Activated T-cell treated with anti-CD3 and anti-CD28 coated beads, Interleukin-2, amount 50 U/mL, for 72 hours (primary cell): ENCODE measurements around the gene EPAS1. TPM values are rescaled to one million over a fixed set of nuclear protein-coding genes. Genes with fewer than 3 reads are reported as not detected.

ENCODE experiments used
- ATAC-seq, 2 donors: fragments of 150-1000 bp; cut with Tn5 transposase; replicated peaks in 1 of 2; 2 replicates each; pipeline ENCODE4 v1.10.0; 2021; ENCODE audit warnings: moderate library complexity in 2 of 2, mild to moderate bottlenecking in 1 of 2
- DNase-seq, 2 donors: peaks; one replicate each; pipeline ENCODE4 v3.0.0; 2021 to 2022; ENCODE audit warnings: mixed read lengths in 1 of 2
- H3K27ac Mint-ChIP-seq: one replicate; pipeline ENCODE4 v1.8.0; 2022; ENCODE audit warnings: mild to moderate bottlenecking, moderate library complexity, mixed read lengths
- H3K27me3 Mint-ChIP-seq: one replicate; pipeline ENCODE4 v1.8.0; 2022; ENCODE audit warnings: low read depth, mixed read lengths
- H3K36me3 Mint-ChIP-seq, 2 donors: one replicate each; pipeline ENCODE4 v1.8.0; 2022; ENCODE audit warnings: mixed read lengths in 2 of 2, mild to moderate bottlenecking in 1 of 2; ENCODE audit not compliant: insufficient read depth in 2 of 2
- H3K4me1 Mint-ChIP-seq: one replicate; pipeline ENCODE4 v1.8.0; 2022; ENCODE audit warnings: low read depth, mixed read lengths
- H3K4me3 Mint-ChIP-seq, 2 donors: one replicate each; pipeline ENCODE4 v1.8.0; 2022; ENCODE audit warnings: mild to moderate bottlenecking in 2 of 2, mixed read lengths in 2 of 2, moderate library complexity in 2 of 2
- H3K9me3 Mint-ChIP-seq, 2 donors: one replicate each; pipeline ENCODE4 v1.8.0; 2022; ENCODE audit warnings: mixed read lengths in 2 of 2
- total RNA-seq, 2 donors: library from RNA; stranded (reverse); gene quantifications; one replicate each; pipeline ENCODE4 v1.2.3, GENCODE V29; 2022

EPAS1 gene
- total RNA-seq, 2 donors from 2014 or later: 50.8 to 219 TPM

DNA sequence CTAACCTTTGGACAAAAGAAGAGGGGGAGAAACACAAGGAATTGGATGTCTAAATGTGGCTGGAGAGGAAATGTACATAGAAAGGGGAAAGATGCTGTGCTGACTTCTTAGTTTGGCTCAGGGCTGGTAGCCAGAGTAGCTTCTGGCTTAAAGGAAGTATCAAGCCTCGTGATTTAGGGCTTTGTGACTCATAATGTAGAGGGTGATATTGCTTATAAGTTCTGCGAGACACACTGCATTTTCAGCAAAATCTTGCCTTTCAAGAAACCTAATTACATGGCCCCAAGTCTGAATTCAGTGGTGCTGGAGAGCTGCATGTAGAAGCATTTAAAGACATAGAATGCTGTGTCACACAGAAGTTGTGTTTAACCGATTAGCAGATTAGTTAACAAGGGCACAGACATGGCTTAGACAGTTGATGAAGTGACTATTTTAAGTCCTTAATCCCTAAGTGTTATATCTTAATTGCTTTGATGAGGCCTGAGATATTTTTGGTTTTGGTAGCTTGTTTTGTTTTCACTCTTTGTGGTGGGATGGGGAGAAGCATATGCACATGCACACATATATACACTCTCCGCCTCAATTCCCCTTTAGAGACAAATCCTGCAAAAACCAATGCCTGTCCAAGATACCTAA lies 66.4 kb downstream of the EPAS1 start:
- DNase-seq (peak; percentile 15 to 33), ATAC-seq (peak; percentile 88 to 92)
- peaks cover 28% of the 10 kb centered on the region for H3K4me1 Mint-ChIP-seq
- peak overlapping the region in 1 of 2 donors; percentile 4 for H3K4me3 Mint-ChIP-seq
- H3K27me3 Mint-ChIP-seq: no peaks in the 10 kb centered on the region
- peaks cover 0 to 11% of the 10 kb centered on the region in 2 donors for H3K36me3 Mint-ChIP-seq
- H3K27ac Mint-ChIP-seq: peak overlapping the region; percentile 71
- H3K9me3 Mint-ChIP-seq: peaks cover 0 to 1% of the 10 kb centered on the region in 2 donors

DNA sequence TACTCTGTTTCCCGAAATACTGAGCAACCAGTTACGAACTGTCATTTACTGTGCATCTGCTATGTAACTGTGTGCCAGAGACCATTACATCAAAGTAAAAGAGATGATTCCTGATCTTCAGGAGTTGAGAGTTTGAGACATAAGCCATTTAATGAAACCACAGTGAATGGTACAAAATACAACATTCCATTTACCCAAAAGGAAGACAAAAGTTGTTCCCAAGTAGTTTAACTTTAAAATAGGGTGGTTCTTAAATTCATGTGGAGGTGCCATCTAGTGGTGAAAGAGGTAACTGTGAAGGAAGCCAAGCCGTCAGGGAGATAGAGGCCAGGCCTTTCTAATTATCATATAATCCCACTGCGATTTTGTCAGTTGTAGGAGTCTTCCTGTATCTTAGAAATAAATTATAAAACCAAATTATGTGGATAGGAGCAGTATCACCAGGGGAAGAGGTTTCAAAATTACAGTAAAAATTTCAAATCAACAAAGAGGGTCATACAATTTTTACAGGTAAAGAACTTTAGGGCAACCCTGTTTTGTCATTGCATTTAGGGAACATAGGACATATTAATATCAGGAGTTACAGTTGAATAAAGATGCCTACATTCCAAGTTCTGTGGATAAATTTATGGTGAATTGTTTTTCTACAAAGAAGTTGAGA lies 67.7 kb downstream of the EPAS1 start:
- Mint-ChIP-seq H3K9me3 (no peaks in the 10 kb centered on the region), H3K27me3 (peaks cover under 1% of the 10 kb centered on the region), H3K4me3 (no peak overlapping the region), H3K36me3 (peaks cover 0 to 7% of the 10 kb centered on the region in 2 donors), H3K4me1 (peaks cover 31% of the 10 kb centered on the region), H3K27ac (peak overlapping the region; percentile 1)
- DNase-seq (peak; percentile 23 to 44), ATAC-seq (no peak)

DNA sequence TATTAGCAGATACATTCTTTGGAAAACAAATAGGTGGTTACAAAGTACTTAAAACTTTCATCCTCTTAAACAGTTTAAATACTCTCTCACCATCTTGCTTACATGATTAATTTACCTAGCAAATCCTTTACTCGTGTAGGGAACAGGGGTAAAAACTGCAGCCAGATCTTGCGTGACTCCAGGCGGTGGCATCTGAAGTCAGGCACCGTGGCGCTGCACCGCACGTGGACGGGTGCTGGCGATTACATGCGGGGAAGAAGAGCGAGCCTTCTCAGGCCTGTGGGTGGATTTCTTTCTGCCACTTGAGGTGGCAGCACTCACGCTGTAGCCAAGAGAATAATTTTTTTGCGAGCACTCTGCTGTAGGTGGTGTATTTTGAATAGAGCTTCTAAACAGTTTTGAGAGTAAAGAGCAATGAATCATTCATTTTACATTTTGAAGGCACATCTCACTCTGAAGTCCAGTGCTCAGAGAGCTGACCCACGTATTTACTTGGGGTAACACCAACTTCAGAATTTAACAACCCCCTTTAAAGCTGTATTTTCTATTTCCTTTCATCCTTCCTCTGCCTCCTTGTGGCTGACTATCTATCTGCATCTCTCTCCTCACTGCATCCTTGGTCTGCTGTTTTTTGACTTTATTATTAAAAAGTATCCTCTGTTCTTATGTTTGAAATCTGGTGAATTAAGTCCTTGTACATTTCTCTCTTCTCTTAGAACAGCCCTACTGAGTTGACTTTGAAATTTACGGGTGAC lies 68.9 kb downstream of the EPAS1 start:
- H3K36me3 Mint-ChIP-seq: peaks cover 0 to 10% of the 10 kb centered on the region in 2 donors
- H3K4me3 Mint-ChIP-seq: no peak overlapping the region
- H3K27ac Mint-ChIP-seq: peak overlapping the region; percentile 48

DNA sequence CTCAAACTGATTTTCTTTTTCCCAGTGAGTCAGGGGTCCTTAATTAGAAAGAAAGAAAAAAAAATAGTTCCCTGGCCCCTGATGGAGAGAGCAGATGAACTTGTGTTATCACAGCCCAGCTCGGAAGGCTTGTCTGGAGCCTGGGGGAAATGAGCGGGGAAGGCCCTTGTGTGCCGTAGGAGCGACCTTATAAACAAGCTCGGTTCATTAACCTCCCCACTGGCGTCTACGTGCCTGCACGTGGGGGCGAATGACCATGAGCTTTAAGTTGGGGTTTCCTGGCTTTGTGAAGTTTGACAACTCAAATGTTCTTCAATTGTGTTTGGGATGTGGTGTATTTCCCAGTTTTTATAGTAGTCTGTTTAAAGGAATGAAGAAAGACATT lies 69.5 kb downstream of the EPAS1 start:
- Mint-ChIP-seq H3K36me3 (peaks cover 0 to 8% of the 10 kb centered on the region in 2 donors), H3K27me3 (peaks cover 5% of the 10 kb centered on the region), H3K4me3 (no peak overlapping the region)

More for the DNA sequence above, 68.9 kb downstream of the EPAS1 start:
- DNase-seq (no peak), ATAC-seq (no peak)
- H3K27me3 Mint-ChIP-seq: peaks cover 5% of the 10 kb centered on the region
- H3K4me1 Mint-ChIP-seq: peaks cover 34% of the 10 kb centered on the region
- H3K9me3 Mint-ChIP-seq: no peaks in the 10 kb centered on the region

DNA sequence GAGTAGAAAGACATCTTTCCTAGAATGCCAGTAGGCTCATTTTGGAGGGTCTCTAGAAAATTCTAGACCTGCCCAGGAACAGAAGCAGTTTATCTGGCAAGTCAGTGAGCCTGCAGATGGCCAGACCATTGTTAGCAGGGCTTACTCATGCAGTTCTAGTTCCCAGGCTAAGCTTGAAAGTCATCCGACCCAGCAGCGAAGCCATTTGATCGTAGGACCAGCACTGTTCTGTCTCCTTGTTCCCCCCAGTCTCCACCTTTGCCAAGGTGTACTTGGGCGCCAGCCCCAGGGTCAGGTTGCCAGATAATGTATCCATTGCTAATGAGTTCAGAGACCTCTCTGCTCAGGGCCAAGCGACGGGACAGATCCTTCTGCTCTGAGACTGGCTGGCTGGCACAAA lies 70.1 kb downstream of the EPAS1 start:
- Mint-ChIP-seq H3K36me3 (peaks cover 0 to 8% of the 10 kb centered on the region in 2 donors), H3K27ac (no peak overlapping the region), H3K4me1 (peaks cover 26% of the 10 kb centered on the region), H3K9me3 (no peaks in the 10 kb centered on the region), H3K27me3 (peaks cover 5% of the 10 kb centered on the region), H3K4me3 (no peak overlapping the region)
- no peak for DNase-seq
- ATAC-seq: no peak

More for the DNA sequence above, 69.5 kb downstream of the EPAS1 start:
- Mint-ChIP-seq H3K9me3 (no peaks in the 10 kb centered on the region), H3K4me1 (peaks cover 32% of the 10 kb centered on the region), H3K27ac (peak overlapping the region; percentile 48)
- ATAC-seq (no peak), DNase-seq (no peak)

DNA sequence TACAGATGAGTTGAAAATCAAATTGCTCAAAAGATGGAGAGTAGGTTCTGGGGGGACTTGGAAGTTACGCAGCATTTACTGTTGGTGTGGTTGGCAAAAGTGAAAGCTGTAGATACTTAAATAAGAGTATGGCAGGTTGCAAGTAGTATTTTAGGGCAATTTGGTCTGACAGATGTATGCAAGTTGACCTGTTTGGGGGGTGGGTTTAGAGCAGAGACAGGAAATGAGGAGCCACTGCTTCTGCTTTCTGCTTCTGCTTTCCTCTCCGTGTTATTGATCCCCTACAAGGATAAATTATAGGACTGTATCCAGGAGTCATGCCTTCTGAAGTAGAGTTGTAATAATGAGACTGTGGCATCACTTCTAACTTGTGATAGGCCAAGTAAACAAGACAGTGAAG lies 71.2 kb downstream of the EPAS1 start:
- no peaks in the 10 kb centered on the region for H3K9me3 Mint-ChIP-seq
- ATAC-seq (no peak), DNase-seq (no peak)
- no peak overlapping the region for H3K27ac Mint-ChIP-seq
- H3K4me3 Mint-ChIP-seq: no peak overlapping the region
- peaks cover 15% of the 10 kb centered on the region for H3K4me1 Mint-ChIP-seq
- H3K36me3 Mint-ChIP-seq: peaks cover 0 to 7% of the 10 kb centered on the region in 2 donors
- H3K27me3 Mint-ChIP-seq: peaks cover 5% of the 10 kb centered on the region

DNA sequence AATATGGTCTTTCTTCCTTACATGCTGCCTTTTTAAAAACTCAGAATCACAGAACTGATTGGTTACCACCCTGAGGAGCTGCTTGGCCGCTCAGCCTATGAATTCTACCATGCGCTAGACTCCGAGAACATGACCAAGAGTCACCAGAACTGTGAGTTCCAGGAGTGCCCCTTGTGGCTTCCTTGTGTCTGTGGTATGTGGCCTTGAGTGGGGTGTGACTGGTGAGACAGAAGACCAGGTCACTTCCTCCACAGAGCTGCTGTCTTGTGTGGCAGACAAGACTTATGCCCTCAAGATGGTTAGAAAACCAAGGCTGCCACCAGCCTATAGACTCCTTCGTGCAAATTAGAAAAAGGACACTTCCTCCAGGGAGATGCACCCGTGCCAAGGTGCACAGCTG lies 72.6 kb downstream of the EPAS1 start:
- Mint-ChIP-seq H3K4me1 (peaks cover 6% of the 10 kb centered on the region), H3K9me3 (no peaks in the 10 kb centered on the region), H3K27me3 (peaks cover 5% of the 10 kb centered on the region), H3K4me3 (no peak overlapping the region), H3K27ac (no peak overlapping the region), H3K36me3 (peaks cover 0 to 7% of the 10 kb centered on the region in 2 donors)
- ATAC-seq: peak; percentile 25 to 72
- no peak for DNase-seq

DNA sequence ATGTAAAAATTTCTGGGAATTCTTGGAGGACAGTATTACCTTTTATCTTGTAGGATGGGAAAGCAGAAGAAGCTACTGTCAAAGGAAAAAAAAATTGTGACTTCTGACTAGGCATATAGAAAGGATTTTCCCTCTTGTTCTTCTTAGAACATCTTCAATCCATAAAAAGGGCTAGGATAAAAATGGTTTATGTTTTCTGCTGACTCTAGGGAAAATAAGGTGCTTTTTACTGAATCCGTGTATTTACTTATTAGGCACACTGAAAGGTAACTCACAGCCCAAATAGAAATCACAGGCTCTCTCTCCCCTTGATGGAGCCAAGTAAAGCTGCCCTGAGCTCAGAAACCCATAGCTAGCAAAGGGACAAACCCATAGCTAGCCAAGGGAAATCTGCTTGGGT lies 74.6 kb downstream of the EPAS1 start:
- Mint-ChIP-seq H3K9me3 (no peaks in the 10 kb centered on the region), H3K27me3 (peaks cover 5% of the 10 kb centered on the region), H3K4me3 (no peak overlapping the region), H3K36me3 (peaks cover 0 to 7% of the 10 kb centered on the region in 2 donors), H3K4me1 (peaks cover 6% of the 10 kb centered on the region), H3K27ac (no peak overlapping the region)
- no peak for ATAC-seq
- DNase-seq: no peak

DNA sequence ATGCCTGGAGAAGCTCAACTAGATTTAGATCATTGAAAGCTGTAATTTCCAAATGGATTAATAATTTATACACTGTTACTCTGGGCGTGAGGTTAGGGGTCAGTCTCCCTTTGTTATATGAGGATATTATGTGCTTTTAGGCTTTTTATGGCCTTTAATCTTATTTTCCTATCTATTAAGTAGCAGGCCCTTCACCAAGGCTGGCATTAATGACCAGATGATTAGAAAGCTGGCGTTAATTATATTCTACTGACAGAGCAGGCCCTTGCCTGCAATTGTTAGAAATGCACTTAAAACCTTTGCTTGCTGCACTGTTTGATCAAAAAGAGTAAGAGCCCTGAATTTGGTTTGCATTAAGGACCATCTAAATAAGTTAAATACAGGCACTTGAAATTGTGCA lies 75.3 kb downstream of the EPAS1 start:
- Mint-ChIP-seq H3K4me1 (peaks cover 6% of the 10 kb centered on the region), H3K27me3 (peaks cover 5% of the 10 kb centered on the region), H3K36me3 (peaks cover 0 to 7% of the 10 kb centered on the region in 2 donors), H3K4me3 (no peak overlapping the region), H3K27ac (no peak overlapping the region), H3K9me3 (no peaks in the 10 kb centered on the region)
- ATAC-seq (no peak), DNase-seq (no peak)

DNA sequence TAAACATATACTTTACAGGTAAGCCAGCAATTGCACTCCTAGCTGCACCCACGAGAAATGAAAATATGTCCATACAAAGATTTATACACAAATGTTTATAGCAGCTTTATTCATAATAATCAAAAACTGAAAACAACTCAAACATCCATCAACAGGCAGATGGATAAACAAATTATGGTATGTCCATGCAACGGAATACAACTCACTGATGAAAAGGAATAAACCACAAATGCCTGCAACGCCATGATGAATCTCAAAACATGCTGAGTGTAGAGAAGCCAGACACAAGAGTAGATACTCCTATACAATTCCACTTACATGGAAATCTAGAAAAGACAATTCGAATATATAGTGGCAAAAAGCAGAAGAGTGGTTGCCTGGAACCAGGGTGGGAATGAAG lies 76.0 kb downstream of the EPAS1 start:
- Mint-ChIP-seq H3K4me1 (peaks cover 6% of the 10 kb centered on the region), H3K9me3 (no peaks in the 10 kb centered on the region), H3K27me3 (peaks cover 5% of the 10 kb centered on the region), H3K36me3 (peaks cover 0 to 4% of the 10 kb centered on the region in 2 donors), H3K4me3 (no peak overlapping the region), H3K27ac (no peak overlapping the region)
- DNase-seq (no peak), ATAC-seq (no peak)

DNA sequence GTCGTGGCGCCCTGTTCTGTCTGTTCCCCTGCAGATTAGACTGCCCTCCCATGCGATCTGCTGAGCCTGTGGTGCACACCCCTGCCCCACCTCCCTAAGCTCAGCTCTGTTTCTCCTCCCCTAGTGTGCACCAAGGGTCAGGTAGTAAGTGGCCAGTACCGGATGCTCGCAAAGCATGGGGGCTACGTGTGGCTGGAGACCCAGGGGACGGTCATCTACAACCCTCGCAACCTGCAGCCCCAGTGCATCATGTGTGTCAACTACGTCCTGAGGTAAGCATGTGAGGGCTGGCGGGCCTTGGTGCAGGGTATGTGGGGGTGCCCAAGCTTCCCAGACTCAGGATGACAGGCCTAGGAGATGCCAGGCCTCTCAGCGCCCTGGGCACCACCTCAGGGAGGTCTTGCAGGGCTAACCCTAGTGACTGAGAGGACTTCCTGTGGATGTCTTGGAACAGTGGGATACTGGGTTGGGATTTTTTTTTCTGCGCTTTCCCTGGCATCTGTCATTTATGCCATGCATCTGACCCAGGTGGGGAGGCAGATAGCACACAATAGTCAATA lies 78.4 kb downstream of the EPAS1 start:
- Mint-ChIP-seq H3K9me3 (no peaks in the 10 kb centered on the region), H3K36me3 (peaks cover 0 to 1% of the 10 kb centered on the region in 2 donors), H3K4me1 (no peaks in the 10 kb centered on the region), H3K4me3 (no peak overlapping the region), H3K27ac (no peak overlapping the region), H3K27me3 (no peaks in the 10 kb centered on the region)
- ATAC-seq (no peak), DNase-seq (no peak)

DNA sequence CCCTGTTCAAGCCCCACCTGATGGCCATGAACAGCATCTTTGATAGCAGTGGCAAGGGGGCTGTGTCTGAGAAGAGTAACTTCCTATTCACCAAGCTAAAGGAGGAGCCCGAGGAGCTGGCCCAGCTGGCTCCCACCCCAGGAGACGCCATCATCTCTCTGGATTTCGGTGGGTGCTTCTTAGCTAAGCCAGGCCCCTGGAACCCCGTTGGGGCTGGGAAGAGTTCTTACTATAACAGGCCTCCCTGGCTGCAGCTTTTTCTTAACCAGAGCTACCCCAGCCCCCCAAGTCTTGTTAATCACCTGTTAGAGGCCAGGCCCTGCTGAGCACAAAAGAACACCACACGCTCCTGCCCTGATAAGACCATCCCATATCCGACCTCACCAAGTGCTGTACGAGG lies 79.4 kb downstream of the EPAS1 start:
- Mint-ChIP-seq H3K4me1 (no peaks in the 10 kb centered on the region), H3K27me3 (no peaks in the 10 kb centered on the region), H3K36me3 (peaks cover 0 to 1% of the 10 kb centered on the region in 2 donors), H3K4me3 (no peak overlapping the region), H3K9me3 (no peaks in the 10 kb centered on the region), H3K27ac (no peak overlapping the region)
- ATAC-seq: no peak
- DNase-seq: no peak

DNA sequence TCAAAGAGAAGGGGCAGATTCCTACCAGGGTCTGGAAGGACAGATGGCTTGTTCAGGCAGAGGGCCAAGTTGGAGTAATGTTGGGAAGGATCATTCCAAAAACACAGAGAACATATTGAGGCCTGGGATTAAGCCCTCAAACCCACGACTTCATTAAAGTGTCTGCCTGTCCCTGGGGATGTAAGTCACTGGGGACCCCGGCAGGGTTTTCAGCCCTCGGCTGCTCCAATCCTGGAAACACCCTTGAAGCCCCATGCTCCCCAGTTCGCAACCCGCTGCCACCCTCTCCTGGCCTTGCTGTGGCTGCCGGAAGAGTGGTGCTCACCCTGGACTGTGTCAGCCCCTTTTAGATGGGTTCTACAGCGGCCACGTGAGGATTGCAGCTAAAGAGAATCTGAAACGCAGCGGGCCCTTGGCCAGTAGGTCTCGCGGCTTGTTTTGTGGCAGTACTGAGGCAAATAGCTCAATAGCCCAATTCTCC lies 79.9 kb downstream of the EPAS1 start:
- H3K27ac Mint-ChIP-seq: no peak overlapping the region
- peaks cover 0 to 1% of the 10 kb centered on the region in 2 donors for H3K36me3 Mint-ChIP-seq
- H3K4me3 Mint-ChIP-seq: no peak overlapping the region
- H3K4me1 Mint-ChIP-seq: no peaks in the 10 kb centered on the region
- no peak for DNase-seq
- no peaks in the 10 kb centered on the region for H3K9me3 Mint-ChIP-seq
- no peak for ATAC-seq
- no peaks in the 10 kb centered on the region for H3K27me3 Mint-ChIP-seq
